Upper lobe of right lung (tissue), 1 donor: ENCODE results near the gene CEP250. TPM values are rescaled to one million over a fixed set of nuclear protein-coding genes. Genes with fewer than 3 reads are reported as not detected.

ENCODE experiments used
- ATAC-seq: fragments of 200-7000 bp; cut with Tn5 transposase; one replicate; pipeline ENCODE4 v1.9.1; 2020; ENCODE audit warnings: mild to moderate bottlenecking, moderate library complexity
- DNase-seq: peaks from one replicate; pipeline ENCODE4 v3.0.0-alpha.2; 2020
- H3K27ac ChIP-seq: fragments of 200-600 bp; one replicate; pipeline ENCODE4 v1.8.0; 2022
- H3K27me3 ChIP-seq: fragments of 200-600 bp; one replicate; pipeline ENCODE4 v1.8.0; 2022; ENCODE audit warnings: mild to moderate bottlenecking
- H3K36me3 ChIP-seq: fragments of 200-600 bp; one replicate; pipeline ENCODE4 v1.8.0; 2022
- H3K4me1 ChIP-seq: fragments of 200-600 bp; one replicate; pipeline ENCODE4 v1.8.0; 2022
- H3K4me3 ChIP-seq: fragments of 200-600 bp; one replicate; pipeline ENCODE4 v1.8.0; 2022; ENCODE audit warnings: mild to moderate bottlenecking
- H3K9me3 ChIP-seq: fragments of 200-600 bp; one replicate; pipeline ENCODE4 v1.8.0; 2022
- intact Hi-C: fragments of 100-400 bp; cut with DNase I; formaldehyde crosslinking; loops from one replicate; pipeline ENCODE4 v1.11.0; 2022
- total RNA-seq: library from RNA; stranded (reverse); fragmentation: NEBNext Ultra II Directional; extraction: Animal tissue kit (Norgen Biotek cat#: 25700); gene quantifications from one replicate; pipeline ENCODE4 v1.2.1, GENCODE V29; 2021
- TF ChIP-seq, protein P1 (sequence below): fragments of 200-600 bp; IDR thresholded peaks from one replicate; pipeline ENCODE4 v1.8.0; 2022; ENCODE audit warnings: antibody characterized with exemption
- donor health status: DM: no; HTN: yes; CAD: no; lungs with severe emphysema.

Gene CEP250
- total RNA-seq, 1 donor from 2014 or later, result 21.7 TPM

DNA sequence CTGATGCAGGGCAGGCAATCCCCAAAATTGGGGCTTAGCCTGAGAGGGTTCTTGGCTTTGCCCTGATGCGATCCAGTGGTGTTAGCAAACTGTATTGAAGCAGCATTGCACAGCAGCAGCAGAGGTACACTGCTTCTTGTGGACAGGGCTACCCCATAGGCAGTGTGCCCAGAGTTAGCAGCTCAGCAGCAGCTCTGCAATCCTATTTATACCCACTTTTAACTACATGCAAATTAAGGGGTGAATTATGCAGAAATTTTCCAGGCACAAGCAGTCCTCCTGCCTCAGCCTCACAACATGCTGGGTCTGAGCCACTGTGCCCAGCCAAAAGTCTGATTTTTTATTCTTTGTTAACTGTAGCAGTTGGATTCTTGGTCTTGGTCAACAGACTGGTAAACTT, 70.2 kb downstream of the CEP250 start:
- no peak for ATAC-seq
- Histone ChIP-seq H3K27ac (no peak overlapping the region), H3K4me3 (no peak overlapping the region), H3K4me1 (no peaks in the 10 kb centered on the region), H3K36me3 (no peaks in the 10 kb centered on the region), H3K9me3 (no peaks in the 10 kb centered on the region), H3K27me3 (no peaks in the 10 kb centered on the region)
- intact Hi-C loops, result no loop called here
- TF ChIP-seq, protein P1, sequence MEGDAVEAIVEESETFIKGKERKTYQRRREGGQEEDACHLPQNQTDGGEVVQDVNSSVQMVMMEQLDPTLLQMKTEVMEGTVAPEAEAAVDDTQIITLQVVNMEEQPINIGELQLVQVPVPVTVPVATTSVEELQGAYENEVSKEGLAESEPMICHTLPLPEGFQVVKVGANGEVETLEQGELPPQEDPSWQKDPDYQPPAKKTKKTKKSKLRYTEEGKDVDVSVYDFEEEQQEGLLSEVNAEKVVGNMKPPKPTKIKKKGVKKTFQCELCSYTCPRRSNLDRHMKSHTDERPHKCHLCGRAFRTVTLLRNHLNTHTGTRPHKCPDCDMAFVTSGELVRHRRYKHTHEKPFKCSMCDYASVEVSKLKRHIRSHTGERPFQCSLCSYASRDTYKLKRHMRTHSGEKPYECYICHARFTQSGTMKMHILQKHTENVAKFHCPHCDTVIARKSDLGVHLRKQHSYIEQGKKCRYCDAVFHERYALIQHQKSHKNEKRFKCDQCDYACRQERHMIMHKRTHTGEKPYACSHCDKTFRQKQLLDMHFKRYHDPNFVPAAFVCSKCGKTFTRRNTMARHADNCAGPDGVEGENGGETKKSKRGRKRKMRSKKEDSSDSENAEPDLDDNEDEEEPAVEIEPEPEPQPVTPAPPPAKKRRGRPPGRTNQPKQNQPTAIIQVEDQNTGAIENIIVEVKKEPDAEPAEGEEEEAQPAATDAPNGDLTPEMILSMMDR, result no peak
- no peak for DNase-seq

GRCh38 chr20:35527122-35527769, 71.8 kb downstream of the CEP250 start:
- Histone ChIP-seq H3K4me3 (no peak overlapping the region), H3K36me3 (no peaks in the 10 kb centered on the region), H3K27ac (no peak overlapping the region), H3K27me3 (no peaks in the 10 kb centered on the region), H3K4me1 (no peaks in the 10 kb centered on the region), H3K9me3 (no peaks in the 10 kb centered on the region)
- intact Hi-C loops, result no loop called here
- DNase-seq (no peak), ATAC-seq (no peak)
- TF ChIP-seq, protein P1, result no peak

DNA sequence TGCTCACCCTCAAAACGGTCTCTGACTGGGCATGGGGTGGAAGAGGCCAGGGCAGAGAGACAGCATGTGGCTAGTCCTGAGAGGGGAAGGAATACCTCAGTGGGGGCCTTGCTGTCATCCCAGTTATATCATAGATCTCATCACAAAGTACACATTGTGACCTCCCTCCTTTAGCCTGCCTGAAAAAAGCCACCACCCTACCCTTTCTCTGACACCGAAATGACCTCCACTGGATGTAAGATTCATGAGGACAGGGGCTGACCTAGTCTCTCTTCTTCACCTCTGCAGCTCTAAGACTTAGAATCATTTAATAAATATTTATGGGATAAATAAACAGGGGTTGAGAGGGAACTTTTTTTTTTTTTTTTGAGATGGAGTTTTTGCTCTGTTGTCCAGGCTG, 74.2 kb downstream of the CEP250 start, which contains the start of gene C20orf173:
TSS of gene C20orf173 (minus strand) at position 101 of the 400 bp plus-strand sequence. CDS start 279 bp downstream, outside the sequence.
- TF ChIP-seq, protein P1, result no peak
- intact Hi-C loops, result no loop called here
- no peaks in the 10 kb centered on the region for H3K36me3 ChIP-seq
- DNase-seq (no peak), ATAC-seq (no peak)
- H3K27ac ChIP-seq, result no peak within 1 kb of the TSS
- no peak within 1 kb of the TSS for H3K4me3 ChIP-seq
- H3K4me1 ChIP-seq, result no peaks in the 10 kb centered on the region
- no peaks in the 10 kb centered on the region for H3K27me3 ChIP-seq
- H3K9me3 ChIP-seq, result no peaks in the 10 kb centered on the region

- H3K4me1 ChIP-seq, result peaks cover 4% of the 10 kb centered on the region
- no peaks in the 10 kb centered on the region for H3K36me3 ChIP-seq
- no peak overlapping the region for H3K4me3 ChIP-seq
- no peaks in the 10 kb centered on the region for H3K27me3 ChIP-seq
- intact Hi-C loops, result no loop called here
- peak; percentile 76 for DNase-seq
- TF ChIP-seq, protein P1, result no peak
- no peaks in the 10 kb centered on the region for H3K9me3 ChIP-seq
- ATAC-seq, result peak; percentile 12
- H3K27ac ChIP-seq, result no peak overlapping the region
Measured at GRCh38 chr20:35539756-35540212, 84.4 kb downstream of the CEP250 start.

DNA sequence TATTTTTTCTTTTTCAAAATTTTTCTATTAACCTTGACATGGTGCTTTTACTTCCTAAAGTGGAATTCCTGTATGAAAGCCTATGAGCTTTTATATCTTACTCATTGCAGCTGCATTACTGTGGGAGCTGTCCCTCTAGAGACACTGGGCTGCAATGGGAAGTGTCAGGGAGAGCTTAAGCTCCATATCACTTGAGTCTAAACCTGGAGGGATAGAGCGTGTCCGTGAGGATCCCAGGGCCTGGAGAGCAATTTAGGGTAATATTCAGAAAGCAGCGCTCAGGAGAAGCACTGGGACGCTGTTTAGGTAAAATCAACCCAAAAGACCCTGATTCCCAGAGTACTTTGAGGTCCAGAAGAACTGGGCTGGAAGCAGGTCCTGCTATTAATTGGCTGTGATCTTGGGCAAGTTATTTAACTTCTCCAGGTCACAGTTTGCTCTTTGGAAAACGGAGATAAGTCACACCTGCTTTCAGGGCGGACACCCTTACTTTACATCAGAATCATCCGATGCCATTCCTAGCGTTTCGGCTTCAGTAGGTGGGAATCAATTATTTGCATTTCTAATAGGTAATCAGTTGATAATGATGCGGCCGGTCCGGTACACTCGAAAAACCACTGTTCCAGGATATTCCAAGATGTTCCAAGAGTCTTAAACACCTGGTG, 85.9 kb downstream of the CEP250 start:
- H3K9me3 ChIP-seq, result no peaks in the 10 kb centered on the region
- ATAC-seq (no peak), DNase-seq (no peak)
- intact Hi-C loops, result no loop called here
- peak overlapping the region; percentile 81 for H3K4me3 ChIP-seq
- no peaks in the 10 kb centered on the region for H3K27me3 ChIP-seq
- H3K27ac ChIP-seq, result peak overlapping the region; percentile 78
- TF ChIP-seq, protein P1, result no peak
- H3K36me3 ChIP-seq, result peaks cover 7% of the 10 kb centered on the region
- peaks cover 4% of the 10 kb centered on the region for H3K4me1 ChIP-seq
